H9 (cell line): ENCODE measurements around the gene BFSP2. TPM values are rescaled to one million over a fixed set of nuclear protein-coding genes. Genes with fewer than 3 reads are reported as not detected.

Experiments used
- DNase-seq: peaks from one replicate; pipeline ENCODE4 v3.0.0-alpha.2; 2017
- H2AFZ ChIP-seq: one replicate; pipeline ENCODE4 v1.6.1; 2013; ENCODE audit warnings: mild to moderate bottlenecking, low read length, control low read depth, moderate library complexity
- H2AK5ac ChIP-seq: 2 replicates; pipeline ENCODE4 v1.6.1; 2013; ENCODE audit warnings: low read length, control low read depth, mixed read lengths; ENCODE audit not compliant: insufficient read length
- H2BK120ac ChIP-seq: one replicate; pipeline ENCODE4 v1.6.1; 2013; ENCODE audit warnings: low read depth, mild to moderate bottlenecking, low read length, control low read depth, inconsistent platforms; ENCODE audit not compliant: poor library complexity, severe bottlenecking
- H2BK12ac ChIP-seq: 2 replicates; pipeline ENCODE4 v1.6.1; 2013; ENCODE audit warnings: low read length, control low read depth, mixed read lengths, low read depth; ENCODE audit not compliant: insufficient read length
- H2BK15ac ChIP-seq: 2 replicates; pipeline ENCODE4 v1.6.1; 2013; ENCODE audit warnings: low read depth, low read length, control low read depth
- H2BK20ac ChIP-seq: one replicate; pipeline ENCODE4 v1.6.1; 2013; ENCODE audit warnings: low read depth, mild to moderate bottlenecking, low read length, control low read depth, inconsistent platforms; ENCODE audit not compliant: poor library complexity, severe bottlenecking
- H2BK5ac ChIP-seq: 2 replicates; pipeline ENCODE4 v1.6.1; 2013; ENCODE audit warnings: low read length, control low read depth, mixed read lengths; ENCODE audit not compliant: insufficient read length
- H3K14ac ChIP-seq: 2 replicates; pipeline ENCODE4 v1.6.1; 2013; ENCODE audit warnings: low read length, control low read depth; ENCODE audit not compliant: insufficient read depth
- H3K18ac ChIP-seq: 2 replicates; pipeline ENCODE4 v1.6.1; 2013; ENCODE audit warnings: low read depth, mild to moderate bottlenecking, mixed read lengths, low read length, control low read depth; ENCODE audit not compliant: insufficient read length
- H3K23ac ChIP-seq: 2 replicates; pipeline ENCODE4 v1.6.1; 2013; ENCODE audit warnings: low read length, control low read depth, mixed read lengths, low read depth; ENCODE audit not compliant: insufficient read length
- H3K23me2 ChIP-seq: 2 replicates; pipeline ENCODE4 v1.6.1; 2013; ENCODE audit warnings: low read depth, mild to moderate bottlenecking, mixed read lengths, low read length, control low read depth; ENCODE audit not compliant: insufficient read length, poor library complexity, severe bottlenecking
- H3K27ac ChIP-seq: 2 replicates; pipeline ENCODE4 v1.5.1; 2013; ENCODE audit warnings: low read length, control low read depth, mixed read lengths, low read depth; ENCODE audit not compliant: insufficient read length
- H3K27me3 ChIP-seq: 2 replicates; pipeline ENCODE4 v1.6.1; 2013; ENCODE audit warnings: low read length, control low read depth, inconsistent platforms; ENCODE audit not compliant: insufficient read depth
- H3K4ac ChIP-seq: 2 replicates; pipeline ENCODE4 v1.6.1; 2013; ENCODE audit warnings: low read depth, mild to moderate bottlenecking, control low read depth, inconsistent platforms, low read length, moderate library complexity
- H3K4me1 ChIP-seq: 2 replicates; pipeline ENCODE4 v1.6.1; 2013; ENCODE audit warnings: low read length, control low read depth, inconsistent platforms; ENCODE audit not compliant: insufficient read depth
- H3K4me2 ChIP-seq: 2 replicates; pipeline ENCODE4 v1.6.1; 2013; ENCODE audit warnings: low read length, control low read depth, mixed read lengths; ENCODE audit not compliant: insufficient read length, insufficient read depth
- H3K56ac ChIP-seq: 2 replicates; pipeline ENCODE4 v1.6.1; 2013; ENCODE audit warnings: low read depth, mild to moderate bottlenecking, mixed read lengths, low read length, control low read depth; ENCODE audit not compliant: insufficient read length
- H3K79me1 ChIP-seq: 2 replicates; pipeline ENCODE4 v1.6.1; 2013; ENCODE audit warnings: low read depth, mild to moderate bottlenecking, moderate library complexity, low read length, control low read depth, inconsistent platforms; ENCODE audit not compliant: insufficient read depth, poor library complexity, severe bottlenecking
- H3K79me2 ChIP-seq: 2 replicates; pipeline ENCODE4 v1.6.1; 2013; ENCODE audit warnings: low read length, control low read depth, inconsistent platforms; ENCODE audit not compliant: insufficient read depth
- H3K9ac ChIP-seq: 2 replicates; pipeline ENCODE4 v1.6.1; 2013; ENCODE audit warnings: low read length, control low read depth, mixed read lengths; ENCODE audit not compliant: insufficient read length; ENCODE audit errors: extremely low read depth
- H3K9me3 ChIP-seq: one replicate; pipeline ENCODE4 v1.6.1; 2013; ENCODE audit warnings: low read depth, low read length, inconsistent platforms; ENCODE audit not compliant: control insufficient read depth
- H3T11ph ChIP-seq: one replicate; pipeline ENCODE4 v1.6.1; 2013; ENCODE audit warnings: mild to moderate bottlenecking, low read length, control low read depth, inconsistent platforms
- H4K20me1 ChIP-seq: one replicate; pipeline ENCODE4 v1.6.1; 2013; ENCODE audit not compliant: control insufficient read depth, insufficient read length, insufficient read depth
- H4K5ac ChIP-seq: 2 replicates; pipeline ENCODE4 v1.6.1; 2013; ENCODE audit warnings: low read depth, mild to moderate bottlenecking, mixed read lengths, low read length, control low read depth; ENCODE audit not compliant: insufficient read length
- H4K8ac ChIP-seq: replicated peaks from 2 replicates; pipeline ENCODE4 v1.6.1; 2013; ENCODE audit warnings: low read length, control low read depth, mixed read lengths, low read depth; ENCODE audit not compliant: insufficient read length
- H4K91ac ChIP-seq: 2 replicates; pipeline ENCODE4 v1.6.1; 2013; ENCODE audit warnings: low read depth, mild to moderate bottlenecking, moderate library complexity, mixed read lengths, low read length, control low read depth; ENCODE audit not compliant: insufficient read length
- H3K27ac Mint-ChIP-seq, 3 experiments: 2 replicates in 2 of 3; 3 replicates in 1 of 3; pipeline ENCODE4 v1.8.0; 2020 to 2021; ENCODE audit warnings: mixed read lengths in 3 of 3, mild to moderate bottlenecking in 1 of 3, moderate library complexity in 1 of 3
- H3K27me3 Mint-ChIP-seq: 2 replicates; pipeline ENCODE4 v1.8.0; 2021; ENCODE audit warnings: low read depth, mild to moderate bottlenecking, moderate library complexity, mixed read lengths
- H3K36me3 Mint-ChIP-seq, 3 experiments: 2 replicates in 2 of 3; 3 replicates in 1 of 3; pipeline ENCODE4 v1.8.0; 2020 to 2021; ENCODE audit warnings: low read depth in 3 of 3, mixed read lengths in 3 of 3; ENCODE audit not compliant: insufficient read depth in 1 of 3
- H3K4me1 Mint-ChIP-seq, 2 experiments: 2 replicates each; pipeline ENCODE4 v1.8.0; 2020; ENCODE audit warnings: mixed read lengths in 2 of 2
- H3K4me3 Mint-ChIP-seq, 2 experiments: 2 replicates in 1 of 2; 3 replicates in 1 of 2; pipeline ENCODE4 v1.8.0; 2020 to 2021; ENCODE audit warnings: mild to moderate bottlenecking in 2 of 2, mixed read lengths in 2 of 2, moderate library complexity in 1 of 2
- H3K9me3 Mint-ChIP-seq, 2 experiments: 2 replicates in 1 of 2; 3 replicates in 1 of 2; pipeline ENCODE4 v1.8.0; 2020; ENCODE audit warnings: mild to moderate bottlenecking in 2 of 2, mixed read lengths in 2 of 2, moderate library complexity in 1 of 2
- CTCF ChIP-seq: fragments of 200-600 bp; sonication (generic); conservative IDR thresholded peaks from 3 replicates; pipeline ENCODE4 v1.8.0; 2021; ENCODE audit warnings: antibody characterized with exemption, mild to moderate bottlenecking
- WGBS: extraction: QIAGEN DNeasy Blood & Tissue Kit; methylation state at CpG from one replicate; pipeline ENCODE4 v1.1.7; 2013; ENCODE audit warnings: missing lambda C conversion rate, low lambda C conversion rate, mixed read lengths; ENCODE audit not compliant: insufficient read length; ENCODE audit errors: extremely low coverage; 5-methylcytosine and 5-hydroxymethylcytosine counted together
- total RNA-seq: library from RNA; stranded (reverse); gene quantifications from 2 replicates; pipeline ENCODE4 v1.2.1, GENCODE V29; 2021

The BFSP2 gene
- total RNA-seq, 1 experiment from 2014 or later, result not detected

GRCh38 chr3:133455960-133456359 is 56.1 kb downstream of the BFSP2 start:
- no peak overlapping the region for H2BK120ac ChIP-seq
- no peaks in the 10 kb centered on the region for H3K27me3 ChIP-seq
- H2AK5ac ChIP-seq, result no peak overlapping the region
- no peak for DNase-seq
- no peaks in the 10 kb centered on the region for H3K79me2 ChIP-seq
- no CpG with 5 or more reads among the region's 2 CpGs for WGBS
- no peak overlapping the region for H2BK12ac ChIP-seq
- H3K27ac Mint-ChIP-seq, result no peak overlapping the region
- no peaks in the 10 kb centered on the region for H3K23me2 ChIP-seq
- H3K4ac ChIP-seq, result no peak overlapping the region
- no peaks in the 10 kb centered on the region for H3K79me1 ChIP-seq
- H3K4me2 ChIP-seq, result no peak overlapping the region
- H3K18ac ChIP-seq, result no peak overlapping the region
- H3K27me3 Mint-ChIP-seq, result no peaks in the 10 kb centered on the region
- no peaks in the 10 kb centered on the region for H3K36me3 Mint-ChIP-seq
- no peaks in the 10 kb centered on the region for H4K20me1 ChIP-seq
- H3K9me3 ChIP-seq, result no peaks in the 10 kb centered on the region
- H2AFZ ChIP-seq, result no peak overlapping the region
- H3K27ac ChIP-seq, result no peak overlapping the region
- no peak for TF ChIP-seq CTCF
- H4K5ac ChIP-seq, result no peak overlapping the region
- no peak overlapping the region for H3K14ac ChIP-seq
- H2BK20ac ChIP-seq, result no peak overlapping the region
- H2BK5ac ChIP-seq, result no peak overlapping the region
- H3K56ac ChIP-seq, result no peak overlapping the region
- no peak overlapping the region for H4K8ac ChIP-seq
- no peak overlapping the region for H3K9ac ChIP-seq
- H2BK15ac ChIP-seq, result no peak overlapping the region
- no peaks in the 10 kb centered on the region for H3K4me1 ChIP-seq
- H3K4me1 Mint-ChIP-seq, result peaks cover 18 to 19% of the 10 kb centered on the region in 2 experiments
- H4K91ac ChIP-seq, result no peak overlapping the region
- no peak overlapping the region for H3T11ph ChIP-seq
- no peak overlapping the region for H3K4me3 Mint-ChIP-seq
- H3K23ac ChIP-seq, result no peak overlapping the region
- no peaks in the 10 kb centered on the region for H3K9me3 Mint-ChIP-seq
